Breast epithelium (tissue), 4 donors: ENCODE measurements around the gene MXRA8. TPM values are rescaled to one million over a fixed set of nuclear protein-coding genes. Genes with fewer than 3 reads are reported as not detected.

ENCODE experiments used
- DNase-seq, 2 donors: peaks; one replicate each; pipeline ENCODE4 v3.0.0-alpha.2; 2019; ENCODE audit warnings: low spot score in 2 of 2
- H3K27ac ChIP-seq, 2 donors: fragments of 200-600 bp; sonication (generic) in 1 of 2; one replicate each; pipeline ENCODE4 v1.5.1; 2016 to 2019; ENCODE audit warnings: mild to moderate bottlenecking in 1 of 2
- H3K27me3 ChIP-seq, 2 donors: fragments of 200-600 bp; sonication (generic) in 1 of 2; one replicate each; pipeline versions ENCODE4 v1.5.1 to v1.6.0; 2017 to 2019; ENCODE audit warnings: control low read depth in 1 of 2, mild to moderate bottlenecking in 1 of 2
- H3K36me3 ChIP-seq: fragments of 200-600 bp; one replicate; pipeline ENCODE4 v1.5.1; 2019
- H3K4me1 ChIP-seq, 2 donors: fragments of 200-600 bp; sonication (generic); one replicate each; pipeline ENCODE4 v1.5.1; 2016 to 2019; ENCODE audit warnings: control low read depth in 1 of 2
- H3K4me3 ChIP-seq, 3 donors: fragments of 200-600 bp; sonication (generic); 1 replicate in 2 of 3; 2 replicates in 1 of 3; pipeline ENCODE4 v1.5.1; 2016 to 2019; ENCODE audit warnings: mild to moderate bottlenecking in 3 of 3, moderate library complexity in 2 of 3
- H3K9me3 ChIP-seq, 2 donors: fragments of 200-600 bp; sonication (generic) in 1 of 2; one replicate each; pipeline ENCODE4 v1.5.1; 2016 to 2019; ENCODE audit warnings: control low read depth in 1 of 2
- POLR2A ChIP-seq: fragments of 450-650 bp; IDR thresholded peaks from one replicate; pipeline ENCODE4 v1.6.1; 2016; ENCODE audit warnings: antibody characterized with exemption, mild to moderate bottlenecking, moderate library complexity
- POLR2AphosphoS5 ChIP-seq, 3 donors: sonication (generic); formaldehyde crosslinking; IDR thresholded peaks; one replicate each; pipeline ENCODE4 v1.6.1; 2017; ENCODE audit warnings: antibody characterized with exemption in 3 of 3
- intact Hi-C: fragments of 100-400 bp; cut with DNase I; formaldehyde crosslinking; loops from one replicate; pipeline ENCODE4 v1.15.1; 2023; ENCODE audit warnings: low total_unique reads
- total RNA-seq, 3 donors: library from RNA; depleted of rRNA; stranded (reverse); fragments of >200 nt; gene quantifications; one replicate each; pipeline ENCODE4 v1.1.0, GENCODE V29; 2016
- TF ChIP-seq, protein P1 (sequence below), 3 donors: fragments of 450-650 bp; IDR thresholded peaks; one replicate each; pipeline ENCODE4 v1.5.1; 2016 to 2017; ENCODE audit warnings: antibody characterized with exemption in 3 of 3, mild to moderate bottlenecking in 3 of 3, moderate library complexity in 3 of 3

Gene MXRA8
- total RNA-seq, 3 donors from 2014 or later = 93.4 to 308 (median 99.8) TPM

- peaks cover 10 to 17% of the 10 kb centered on the region in 2 donors for H3K4me1 ChIP-seq
- intact Hi-C loops = no loop called here
- H3K4me3 ChIP-seq = peak overlapping the region; percentile 96 to 100 (median 98)
- DNase-seq = no peak
- no peaks in the 10 kb centered on the region for H3K27me3 ChIP-seq
- H3K27ac ChIP-seq = peak overlapping the region; percentile 91 to 93
- TF ChIP-seq POLR2AphosphoS5 (IDR thresholded peaks at IDR 0.05) = no peak
- TF ChIP-seq, protein P1, sequence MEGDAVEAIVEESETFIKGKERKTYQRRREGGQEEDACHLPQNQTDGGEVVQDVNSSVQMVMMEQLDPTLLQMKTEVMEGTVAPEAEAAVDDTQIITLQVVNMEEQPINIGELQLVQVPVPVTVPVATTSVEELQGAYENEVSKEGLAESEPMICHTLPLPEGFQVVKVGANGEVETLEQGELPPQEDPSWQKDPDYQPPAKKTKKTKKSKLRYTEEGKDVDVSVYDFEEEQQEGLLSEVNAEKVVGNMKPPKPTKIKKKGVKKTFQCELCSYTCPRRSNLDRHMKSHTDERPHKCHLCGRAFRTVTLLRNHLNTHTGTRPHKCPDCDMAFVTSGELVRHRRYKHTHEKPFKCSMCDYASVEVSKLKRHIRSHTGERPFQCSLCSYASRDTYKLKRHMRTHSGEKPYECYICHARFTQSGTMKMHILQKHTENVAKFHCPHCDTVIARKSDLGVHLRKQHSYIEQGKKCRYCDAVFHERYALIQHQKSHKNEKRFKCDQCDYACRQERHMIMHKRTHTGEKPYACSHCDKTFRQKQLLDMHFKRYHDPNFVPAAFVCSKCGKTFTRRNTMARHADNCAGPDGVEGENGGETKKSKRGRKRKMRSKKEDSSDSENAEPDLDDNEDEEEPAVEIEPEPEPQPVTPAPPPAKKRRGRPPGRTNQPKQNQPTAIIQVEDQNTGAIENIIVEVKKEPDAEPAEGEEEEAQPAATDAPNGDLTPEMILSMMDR (IDR thresholded peaks at IDR 0.05) = no peak
- TF ChIP-seq POLR2A = no peak
- H3K36me3 ChIP-seq = no peaks in the 10 kb centered on the region
- H3K9me3 ChIP-seq = no peaks in the 10 kb centered on the region
Measured at GRCh38 chr1:1326075-1326605, 32.2 kb downstream of the MXRA8 start.

DNA sequence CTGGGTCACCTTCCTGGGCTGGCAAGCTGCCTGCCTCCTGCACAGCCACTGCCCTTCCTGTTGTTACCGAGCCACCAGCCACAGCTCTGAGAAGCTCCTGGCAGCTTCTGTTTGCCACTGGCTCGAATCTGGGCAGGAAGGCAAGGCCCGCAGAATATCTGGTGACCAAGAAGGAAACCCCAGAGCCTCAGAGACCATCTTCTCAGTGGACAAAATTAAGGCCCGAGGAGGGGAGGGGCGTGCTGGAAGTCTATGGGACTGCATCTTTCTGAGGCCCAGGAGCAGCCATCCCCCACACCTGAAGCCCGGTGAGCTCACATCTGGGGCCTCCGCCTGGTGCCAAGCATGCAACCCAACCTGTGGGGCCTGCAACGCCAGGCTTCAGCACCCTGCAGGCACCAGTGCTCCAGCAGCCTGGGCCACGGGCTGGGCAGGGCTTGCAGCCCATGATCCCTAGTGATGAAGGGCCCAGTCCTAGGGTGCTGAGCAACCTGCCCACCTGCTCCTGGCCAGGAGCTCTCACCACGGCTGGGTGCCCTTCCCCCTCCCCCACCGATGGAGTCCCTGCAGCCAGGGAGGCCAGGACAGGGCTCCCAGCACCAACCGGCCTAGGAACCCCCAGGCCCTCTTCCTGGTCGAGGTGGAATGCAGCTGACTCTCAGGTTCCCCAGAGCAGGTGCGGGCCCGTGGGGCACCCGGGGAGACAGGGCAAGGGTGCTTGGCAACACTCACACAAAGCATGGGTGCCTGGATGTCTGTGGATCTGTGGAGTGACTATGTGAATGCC, 32.9 kb downstream of the MXRA8 start:
- intact Hi-C loops = loop anchor here (1.0 kb wide), 1 partner anchor 26 kb away; no protein-coding TSS in a partner anchor
- DNase-seq = peak; percentile 59 to 69

DNA sequence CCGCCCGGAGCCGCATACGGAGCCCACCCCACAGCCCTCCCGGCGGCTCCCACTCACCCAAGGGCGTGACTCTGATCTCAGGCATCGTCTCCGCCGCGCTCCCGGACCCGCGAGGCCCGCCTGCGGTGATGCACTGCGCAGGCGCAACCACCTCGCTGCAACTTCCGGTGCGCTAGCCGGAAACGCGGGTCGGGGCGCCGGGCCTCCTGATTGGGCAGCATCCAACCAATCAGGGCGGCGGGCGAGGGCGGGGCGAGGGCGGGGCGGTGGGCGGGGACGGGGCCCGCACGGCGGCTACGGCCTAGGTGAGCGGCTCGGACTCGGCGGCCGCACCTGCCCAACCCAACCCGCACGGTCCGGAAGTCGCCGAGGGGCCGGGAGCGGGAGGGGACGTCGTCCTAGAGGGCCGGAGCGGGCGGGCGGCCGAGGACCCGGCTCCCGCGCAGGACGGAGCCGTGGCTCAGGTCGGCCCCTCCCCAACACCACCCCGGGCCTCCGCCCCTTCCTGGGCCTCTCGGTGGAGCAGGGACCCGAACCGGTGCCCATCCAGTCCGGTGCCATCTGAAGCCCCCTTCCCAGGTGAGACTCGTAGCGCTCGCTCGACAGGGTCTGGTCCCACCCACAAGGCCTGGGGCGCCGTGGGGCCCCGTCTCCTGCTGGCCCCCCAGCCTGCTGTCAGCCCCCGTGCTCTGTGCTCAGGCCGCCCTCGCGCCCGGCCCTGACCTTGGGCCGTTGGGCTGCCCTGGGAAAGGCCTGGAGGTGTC, 33.6 kb downstream of the MXRA8 start, which contains the start of the genes CPTP and INTS11:
Gene CPTP, plus strand, starts transcription at position 279 of the 764 bp plus-strand sequence. CDS start 2,109 bp downstream, outside the sequence.
Gene INTS11, minus strand, starts transcription at position 137 of the 764 bp plus-strand sequence. Its CDS starts 52 bp downstream, at position 85.
- peak; percentile 89 to 96 for DNase-seq
- TF ChIP-seq POLR2AphosphoS5 (IDR thresholded peaks at IDR 0.05) (peak in 2 of 3 donors; percentile 46 to 74), POLR2A (peak; percentile 38)
- TF ChIP-seq, protein P1 (IDR thresholded peaks at IDR 0.05) = no peak
- Histone ChIP-seq H3K9me3 (no peaks in the 10 kb centered on the region), H3K4me3 (peak within 1 kb of the TSS; percentile 96 to 100 (median 98)), H3K36me3 (no peaks in the 10 kb centered on the region), H3K4me1 (peaks cover 10 to 17% of the 10 kb centered on the region in 2 donors), H3K27me3 (no peaks in the 10 kb centered on the region), H3K27ac (peak within 1 kb of the TSS; percentile 91 to 93)
- intact Hi-C loops = loop anchor here (1.0 kb wide), 1 partner anchor 27 kb away; no protein-coding TSS in a partner anchor

More for the DNA sequence above, 32.9 kb downstream of the MXRA8 start:
- TF ChIP-seq, protein P1 (IDR thresholded peaks at IDR 0.05) = no peak
- no peak for TF ChIP-seq POLR2A
- TF ChIP-seq POLR2AphosphoS5 (IDR thresholded peaks at IDR 0.05) = no peak
- no peaks in the 10 kb centered on the region for H3K27me3 ChIP-seq
- peaks cover 10 to 17% of the 10 kb centered on the region in 2 donors for H3K4me1 ChIP-seq
- no peaks in the 10 kb centered on the region for H3K9me3 ChIP-seq
- peak overlapping the region; percentile 91 to 93 for H3K27ac ChIP-seq
- H3K4me3 ChIP-seq = peak overlapping the region; percentile 96 to 100 (median 98)
- H3K36me3 ChIP-seq = no peaks in the 10 kb centered on the region

GRCh38 chr1:1324084-1324523, 34.3 kb downstream of the MXRA8 start:
- no peak for TF ChIP-seq POLR2A
- peaks cover 10 to 17% of the 10 kb centered on the region in 2 donors for H3K4me1 ChIP-seq
- no peak for DNase-seq
- H3K27ac ChIP-seq = peak overlapping the region; percentile 91 to 93
- no peaks in the 10 kb centered on the region for H3K9me3 ChIP-seq
- no peaks in the 10 kb centered on the region for H3K36me3 ChIP-seq
- H3K27me3 ChIP-seq = no peaks in the 10 kb centered on the region
- H3K4me3 ChIP-seq = peak overlapping the region; percentile 96 to 100 (median 98)
- intact Hi-C loops = no loop called here

DNA sequence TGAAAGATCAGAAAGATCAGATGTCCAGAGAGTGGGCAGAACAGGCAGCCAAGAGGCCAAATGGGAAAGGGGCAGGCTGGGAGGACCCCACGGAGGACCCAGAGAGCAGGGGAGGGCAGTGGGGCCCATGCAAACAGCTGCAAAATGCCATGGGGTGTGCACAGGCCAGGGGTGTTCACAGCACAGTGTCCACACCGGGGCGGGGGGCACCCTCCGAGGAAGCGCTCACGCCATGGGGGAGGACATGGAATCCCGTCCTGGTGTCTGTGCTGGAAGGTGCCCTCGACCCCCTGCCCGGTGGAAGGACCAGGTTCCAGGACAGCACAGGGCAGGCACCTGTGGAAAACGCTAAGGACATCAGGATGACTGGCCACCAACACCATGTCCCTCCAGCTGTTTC, 35.4 kb downstream of the MXRA8 start:
- Histone ChIP-seq H3K4me1 (peaks cover 10 to 23% of the 10 kb centered on the region in 2 donors), H3K4me3 (peak overlapping the region in 1 of 3 donors; percentile 100), H3K36me3 (no peaks in the 10 kb centered on the region), H3K27me3 (no peaks in the 10 kb centered on the region), H3K27ac (no peak overlapping the region), H3K9me3 (no peaks in the 10 kb centered on the region)
- TF ChIP-seq, protein P1 (IDR thresholded peaks at IDR 0.05) = no peak
- TF ChIP-seq POLR2AphosphoS5 (IDR thresholded peaks at IDR 0.05) (no peak), POLR2A (no peak)
- no peak for DNase-seq
- intact Hi-C loops = no loop called here
